Fibroblast of lung (primary cell): ENCODE data around the gene TERB1.

Experiments used
- EZH2 ChIP-seq: IDR thresholded peaks from 2 replicates; pipeline ENCODE4 v1.5.1; 2012; ENCODE audit warnings: low read length, control low read depth, mild to moderate bottlenecking; ENCODE audit errors: missing control alignments
- TF ChIP-seq, protein P1 (sequence below), 2 donors: IDR thresholded peaks in 1 of 2; conservative IDR thresholded peaks in 1 of 2; 1 replicate in 1 of 2; 2 replicates in 1 of 2; pipeline ENCODE4 v1.5.1; 2011 to 2012; ENCODE audit warnings: low read length in 2 of 2, control low read depth in 1 of 2, inconsistent platforms in 1 of 2, low read depth in 1 of 2, mild to moderate bottlenecking in 1 of 2

DNA sequence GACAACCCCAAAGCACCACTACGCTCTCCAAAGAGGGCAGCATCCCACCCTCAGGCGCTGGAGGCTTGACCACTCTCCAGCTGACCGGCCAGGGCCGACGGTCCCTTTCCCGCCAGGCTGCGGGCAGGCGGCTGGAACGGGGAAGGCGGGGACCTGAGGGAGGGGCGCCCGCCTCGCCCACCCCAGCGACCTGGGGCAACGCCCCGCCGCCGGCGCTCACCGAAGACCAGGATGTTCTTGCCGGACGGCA, 50.4 kb downstream of the TERB1 start:
- TF ChIP-seq, protein P1, sequence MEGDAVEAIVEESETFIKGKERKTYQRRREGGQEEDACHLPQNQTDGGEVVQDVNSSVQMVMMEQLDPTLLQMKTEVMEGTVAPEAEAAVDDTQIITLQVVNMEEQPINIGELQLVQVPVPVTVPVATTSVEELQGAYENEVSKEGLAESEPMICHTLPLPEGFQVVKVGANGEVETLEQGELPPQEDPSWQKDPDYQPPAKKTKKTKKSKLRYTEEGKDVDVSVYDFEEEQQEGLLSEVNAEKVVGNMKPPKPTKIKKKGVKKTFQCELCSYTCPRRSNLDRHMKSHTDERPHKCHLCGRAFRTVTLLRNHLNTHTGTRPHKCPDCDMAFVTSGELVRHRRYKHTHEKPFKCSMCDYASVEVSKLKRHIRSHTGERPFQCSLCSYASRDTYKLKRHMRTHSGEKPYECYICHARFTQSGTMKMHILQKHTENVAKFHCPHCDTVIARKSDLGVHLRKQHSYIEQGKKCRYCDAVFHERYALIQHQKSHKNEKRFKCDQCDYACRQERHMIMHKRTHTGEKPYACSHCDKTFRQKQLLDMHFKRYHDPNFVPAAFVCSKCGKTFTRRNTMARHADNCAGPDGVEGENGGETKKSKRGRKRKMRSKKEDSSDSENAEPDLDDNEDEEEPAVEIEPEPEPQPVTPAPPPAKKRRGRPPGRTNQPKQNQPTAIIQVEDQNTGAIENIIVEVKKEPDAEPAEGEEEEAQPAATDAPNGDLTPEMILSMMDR (conservative IDR thresholded peaks at IDR 0.05 in 1 of 2, IDR thresholded peaks at IDR 0.05 in 1 of 2; ENCODE audit: low read depth in 1 of 2, low read length in 2 of 2), result no peak
- TF ChIP-seq EZH2, result no peak
